H9 (cell line): ENCODE results near the gene TMEM236. TPM values are rescaled to one million over a fixed set of nuclear protein-coding genes. Genes with fewer than 3 reads are reported as not detected.

ENCODE experiments used
- DNase-seq: peaks from one replicate; pipeline ENCODE4 v3.0.0-alpha.2; 2017
- H2AFZ ChIP-seq: one replicate; pipeline ENCODE4 v1.6.1; 2013; ENCODE audit warnings: mild to moderate bottlenecking, low read length, control low read depth, moderate library complexity
- H2AK5ac ChIP-seq: 2 replicates; pipeline ENCODE4 v1.6.1; 2013; ENCODE audit warnings: low read length, control low read depth, mixed read lengths; ENCODE audit not compliant: insufficient read length
- H2BK120ac ChIP-seq: one replicate; pipeline ENCODE4 v1.6.1; 2013; ENCODE audit warnings: low read depth, mild to moderate bottlenecking, low read length, control low read depth, inconsistent platforms; ENCODE audit not compliant: poor library complexity, severe bottlenecking
- H2BK12ac ChIP-seq: 2 replicates; pipeline ENCODE4 v1.6.1; 2013; ENCODE audit warnings: low read length, control low read depth, mixed read lengths, low read depth; ENCODE audit not compliant: insufficient read length
- H2BK15ac ChIP-seq: 2 replicates; pipeline ENCODE4 v1.6.1; 2013; ENCODE audit warnings: low read depth, low read length, control low read depth
- H2BK20ac ChIP-seq: one replicate; pipeline ENCODE4 v1.6.1; 2013; ENCODE audit warnings: low read depth, mild to moderate bottlenecking, low read length, control low read depth, inconsistent platforms; ENCODE audit not compliant: poor library complexity, severe bottlenecking
- H2BK5ac ChIP-seq: 2 replicates; pipeline ENCODE4 v1.6.1; 2013; ENCODE audit warnings: low read length, control low read depth, mixed read lengths; ENCODE audit not compliant: insufficient read length
- H3K14ac ChIP-seq: 2 replicates; pipeline ENCODE4 v1.6.1; 2013; ENCODE audit warnings: low read length, control low read depth; ENCODE audit not compliant: insufficient read depth
- H3K18ac ChIP-seq: 2 replicates; pipeline ENCODE4 v1.6.1; 2013; ENCODE audit warnings: low read depth, mild to moderate bottlenecking, mixed read lengths, low read length, control low read depth; ENCODE audit not compliant: insufficient read length
- H3K23ac ChIP-seq: 2 replicates; pipeline ENCODE4 v1.6.1; 2013; ENCODE audit warnings: low read length, control low read depth, mixed read lengths, low read depth; ENCODE audit not compliant: insufficient read length
- H3K23me2 ChIP-seq: 2 replicates; pipeline ENCODE4 v1.6.1; 2013; ENCODE audit warnings: low read depth, mild to moderate bottlenecking, mixed read lengths, low read length, control low read depth; ENCODE audit not compliant: insufficient read length, poor library complexity, severe bottlenecking
- H3K27ac ChIP-seq: 2 replicates; pipeline ENCODE4 v1.5.1; 2013; ENCODE audit warnings: low read length, control low read depth, mixed read lengths, low read depth; ENCODE audit not compliant: insufficient read length
- H3K27me3 ChIP-seq: 2 replicates; pipeline ENCODE4 v1.6.1; 2013; ENCODE audit warnings: low read length, control low read depth, inconsistent platforms; ENCODE audit not compliant: insufficient read depth
- H3K4ac ChIP-seq: 2 replicates; pipeline ENCODE4 v1.6.1; 2013; ENCODE audit warnings: low read depth, mild to moderate bottlenecking, control low read depth, inconsistent platforms, low read length, moderate library complexity
- H3K4me1 ChIP-seq: 2 replicates; pipeline ENCODE4 v1.6.1; 2013; ENCODE audit warnings: low read length, control low read depth, inconsistent platforms; ENCODE audit not compliant: insufficient read depth
- H3K4me2 ChIP-seq: 2 replicates; pipeline ENCODE4 v1.6.1; 2013; ENCODE audit warnings: low read length, control low read depth, mixed read lengths; ENCODE audit not compliant: insufficient read length, insufficient read depth
- H3K56ac ChIP-seq: 2 replicates; pipeline ENCODE4 v1.6.1; 2013; ENCODE audit warnings: low read depth, mild to moderate bottlenecking, mixed read lengths, low read length, control low read depth; ENCODE audit not compliant: insufficient read length
- H3K79me1 ChIP-seq: 2 replicates; pipeline ENCODE4 v1.6.1; 2013; ENCODE audit warnings: low read depth, mild to moderate bottlenecking, moderate library complexity, low read length, control low read depth, inconsistent platforms; ENCODE audit not compliant: insufficient read depth, poor library complexity, severe bottlenecking
- H3K79me2 ChIP-seq: 2 replicates; pipeline ENCODE4 v1.6.1; 2013; ENCODE audit warnings: low read length, control low read depth, inconsistent platforms; ENCODE audit not compliant: insufficient read depth
- H3K9ac ChIP-seq: 2 replicates; pipeline ENCODE4 v1.6.1; 2013; ENCODE audit warnings: low read length, control low read depth, mixed read lengths; ENCODE audit not compliant: insufficient read length; ENCODE audit errors: extremely low read depth
- H3K9me3 ChIP-seq: one replicate; pipeline ENCODE4 v1.6.1; 2013; ENCODE audit warnings: low read depth, low read length, inconsistent platforms; ENCODE audit not compliant: control insufficient read depth
- H3T11ph ChIP-seq: one replicate; pipeline ENCODE4 v1.6.1; 2013; ENCODE audit warnings: mild to moderate bottlenecking, low read length, control low read depth, inconsistent platforms
- H4K20me1 ChIP-seq: one replicate; pipeline ENCODE4 v1.6.1; 2013; ENCODE audit not compliant: control insufficient read depth, insufficient read length, insufficient read depth
- H4K5ac ChIP-seq: 2 replicates; pipeline ENCODE4 v1.6.1; 2013; ENCODE audit warnings: low read depth, mild to moderate bottlenecking, mixed read lengths, low read length, control low read depth; ENCODE audit not compliant: insufficient read length
- H4K8ac ChIP-seq: replicated peaks from 2 replicates; pipeline ENCODE4 v1.6.1; 2013; ENCODE audit warnings: low read length, control low read depth, mixed read lengths, low read depth; ENCODE audit not compliant: insufficient read length
- H4K91ac ChIP-seq: 2 replicates; pipeline ENCODE4 v1.6.1; 2013; ENCODE audit warnings: low read depth, mild to moderate bottlenecking, moderate library complexity, mixed read lengths, low read length, control low read depth; ENCODE audit not compliant: insufficient read length
- H3K27ac Mint-ChIP-seq, 3 experiments: 2 replicates in 2 of 3; 3 replicates in 1 of 3; pipeline ENCODE4 v1.8.0; 2020 to 2021; ENCODE audit warnings: mixed read lengths in 3 of 3, mild to moderate bottlenecking in 1 of 3, moderate library complexity in 1 of 3
- H3K27me3 Mint-ChIP-seq: 2 replicates; pipeline ENCODE4 v1.8.0; 2021; ENCODE audit warnings: low read depth, mild to moderate bottlenecking, moderate library complexity, mixed read lengths
- H3K36me3 Mint-ChIP-seq, 3 experiments: 2 replicates in 2 of 3; 3 replicates in 1 of 3; pipeline ENCODE4 v1.8.0; 2020 to 2021; ENCODE audit warnings: low read depth in 3 of 3, mixed read lengths in 3 of 3; ENCODE audit not compliant: insufficient read depth in 1 of 3
- H3K4me1 Mint-ChIP-seq, 2 experiments: 2 replicates each; pipeline ENCODE4 v1.8.0; 2020; ENCODE audit warnings: mixed read lengths in 2 of 2
- H3K4me3 Mint-ChIP-seq, 2 experiments: 2 replicates in 1 of 2; 3 replicates in 1 of 2; pipeline ENCODE4 v1.8.0; 2020 to 2021; ENCODE audit warnings: mild to moderate bottlenecking in 2 of 2, mixed read lengths in 2 of 2, moderate library complexity in 1 of 2
- H3K9me3 Mint-ChIP-seq, 2 experiments: 2 replicates in 1 of 2; 3 replicates in 1 of 2; pipeline ENCODE4 v1.8.0; 2020; ENCODE audit warnings: mild to moderate bottlenecking in 2 of 2, mixed read lengths in 2 of 2, moderate library complexity in 1 of 2
- CTCF ChIP-seq: fragments of 200-600 bp; sonication (generic); conservative IDR thresholded peaks from 3 replicates; pipeline ENCODE4 v1.8.0; 2021; ENCODE audit warnings: antibody characterized with exemption, mild to moderate bottlenecking
- WGBS: extraction: QIAGEN DNeasy Blood & Tissue Kit; methylation state at CpG from one replicate; pipeline ENCODE4 v1.1.7; 2013; ENCODE audit warnings: missing lambda C conversion rate, low lambda C conversion rate, mixed read lengths; ENCODE audit not compliant: insufficient read length; ENCODE audit errors: extremely low coverage; 5-methylcytosine and 5-hydroxymethylcytosine counted together
- total RNA-seq: library from RNA; stranded (reverse); gene quantifications from 2 replicates; pipeline ENCODE4 v1.2.1, GENCODE V29; 2021

TMEM236 gene
- total RNA-seq, 1 experiment from 2014 or later: not detected

DNA sequence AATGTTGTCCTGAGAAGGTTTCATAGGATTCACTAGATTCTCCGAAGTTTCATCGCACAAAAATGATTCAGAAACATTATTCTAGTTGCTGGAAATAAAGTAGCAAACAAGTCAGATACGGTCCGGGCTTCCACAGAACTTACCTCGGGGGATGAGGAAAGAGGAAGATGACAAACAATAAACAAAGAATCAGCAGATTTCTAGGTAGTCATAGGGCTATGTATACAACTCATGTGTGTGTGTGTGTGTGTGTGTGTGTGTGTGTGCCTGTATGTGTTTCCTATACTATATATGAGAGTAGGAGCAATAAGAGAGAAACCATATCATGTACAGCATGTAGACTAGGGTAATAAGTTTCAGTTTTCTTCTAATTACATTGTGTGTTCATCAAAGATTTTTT lies 16.5 kb downstream of the TMEM236 start:
- no peak overlapping the region for H3K18ac ChIP-seq
- H4K20me1 ChIP-seq: no peaks in the 10 kb centered on the region
- H3K4me1 ChIP-seq: peaks cover 6% of the 10 kb centered on the region; the same call in 1 of the 2 replicates
- H4K8ac ChIP-seq: no peak overlapping the region
- no peak overlapping the region for H2BK12ac ChIP-seq
- H3K14ac ChIP-seq: no peak overlapping the region
- no peak for TF ChIP-seq CTCF
- no peaks in the 10 kb centered on the region for H3K79me2 ChIP-seq
- H3K4me1 Mint-ChIP-seq: peaks cover 12 to 14% of the 10 kb centered on the region in 2 experiments
- no peak overlapping the region for H2BK15ac ChIP-seq
- H2AK5ac ChIP-seq: no peak overlapping the region
- H2BK5ac ChIP-seq: no peak overlapping the region
- H3K4me3 Mint-ChIP-seq: no peak overlapping the region
- no peak overlapping the region for H3K4ac ChIP-seq
- H3K9ac ChIP-seq: no peak overlapping the region
- no peak overlapping the region for H4K5ac ChIP-seq
- H3K56ac ChIP-seq: no peak overlapping the region
- no peaks in the 10 kb centered on the region for H3K9me3 ChIP-seq
- H3K27ac ChIP-seq: no peak overlapping the region
- H3K4me2 ChIP-seq: no peak overlapping the region
- no peak overlapping the region for H2AFZ ChIP-seq
- peaks cover 7 to 8% of the 10 kb centered on the region in 2 experiments; a peak in 4 of 5 replicates for H3K9me3 Mint-ChIP-seq
- no peak for DNase-seq
- H2BK120ac ChIP-seq: no peak overlapping the region
- no CpG with 5 or more reads among the region's 5 CpGs for whole genome bisulfite sequencing
- no peak overlapping the region for H3T11ph ChIP-seq
- H3K23me2 ChIP-seq: no peaks in the 10 kb centered on the region
- H3K27me3 Mint-ChIP-seq: peaks cover 61% of the 10 kb centered on the region
- no peak overlapping the region for H3K23ac ChIP-seq
- H2BK20ac ChIP-seq: no peak overlapping the region
- no peak overlapping the region for H3K27ac Mint-ChIP-seq
- H3K36me3 Mint-ChIP-seq: no peaks in the 10 kb centered on the region
- no peak overlapping the region for H4K91ac ChIP-seq
- peaks cover 28% of the 10 kb centered on the region for H3K27me3 ChIP-seq
- H3K79me1 ChIP-seq: no peaks in the 10 kb centered on the region
